Caco-2 (cell line): ENCODE data around the gene CALCOCO1. TPM values are rescaled to one million over a fixed set of nuclear protein-coding genes. Genes with fewer than 3 reads are reported as not detected.

Experiments
- BruUV-seq: library from RNA; stranded (reverse); fragments of 400-500 nt; replicated peaks from 2 replicates; lab custom pipeline; 2021; lab: Mats Ljungman, UMichigan
- CTCF ChIA-PET: fragments of 300-600 bp; sonication (Branson Sonifier 250); formaldehyde crosslinking; loops from one replicate; lab custom pipeline; 2022; ENCODE audit warnings: antibody characterized with exemption; lab: Charles Lee
- POLR2A ChIA-PET: fragments of 300-600 bp; sonication (Branson Sonifier 250); formaldehyde crosslinking; loops from one replicate; lab custom pipeline; 2022; ENCODE audit warnings: antibody characterized with exemption; lab: Charles Lee
- DNase-seq, 2 experiments: peaks; one replicate each; pipeline versions ENCODE4 v3.0.0 to v3.0.0-alpha.2; 2020 to 2022
- H3K27me3 ChIP-seq: replicated peaks from 2 replicates; pipeline ENCODE4 v1.6.0; 2011; ENCODE audit warnings: low read length; ENCODE audit not compliant: control insufficient read depth, insufficient read depth
- H3K36me3 ChIP-seq: 2 replicates; pipeline ENCODE4 v1.5.1; 2011; ENCODE audit warnings: low read length; ENCODE audit not compliant: control insufficient read depth, insufficient read depth
- H3K4me1 ChIP-seq: fragments of 250-450 bp; sonication (Bioruptor Pico); 2 replicates; pipeline ENCODE4 v1.5.1; 2020; ENCODE audit warnings: mild to moderate bottlenecking
- H3K4me3 ChIP-seq: 2 replicates; pipeline ENCODE4 v1.5.1; 2011; ENCODE audit warnings: low read depth, mild to moderate bottlenecking, control low read depth, low read length
- H3K9me3 ChIP-seq: fragments of 250-450 bp; sonication (Bioruptor Pico); 2 replicates; pipeline ENCODE4 v1.5.1; 2020; ENCODE audit warnings: mild to moderate bottlenecking, moderate library complexity
- H3K27ac Mint-ChIP-seq: one replicate; pipeline ENCODE4 v1.8.0; 2022; ENCODE audit warnings: mixed read lengths; ENCODE audit not compliant: unreplicated experiment
- H3K27me3 Mint-ChIP-seq: one replicate; pipeline ENCODE4 v1.8.0; 2022; ENCODE audit warnings: mixed read lengths; ENCODE audit not compliant: insufficient read depth, unreplicated experiment
- H3K36me3 Mint-ChIP-seq: one replicate; pipeline ENCODE4 v1.8.0; 2022; ENCODE audit warnings: mild to moderate bottlenecking, mixed read lengths; ENCODE audit not compliant: insufficient read depth, unreplicated experiment
- H3K4me1 Mint-ChIP-seq: one replicate; pipeline ENCODE4 v1.8.0; 2022; ENCODE audit warnings: low read depth, mixed read lengths; ENCODE audit not compliant: unreplicated experiment
- H3K4me3 Mint-ChIP-seq: one replicate; pipeline ENCODE4 v1.8.0; 2022; ENCODE audit warnings: mild to moderate bottlenecking, moderate library complexity, mixed read lengths; ENCODE audit not compliant: unreplicated experiment
- H3K9me3 Mint-ChIP-seq: one replicate; pipeline ENCODE4 v1.8.0; 2022; ENCODE audit warnings: mixed read lengths; ENCODE audit not compliant: unreplicated experiment
- intact Hi-C: fragments of 100-400 bp; cut with micrococcal nuclease; formaldehyde crosslinking; loops from one replicate; pipeline ENCODE4 v1.10.0; 2022; ENCODE audit not compliant: unreplicated experiment
- total RNA-seq: library from RNA; stranded (reverse); gene quantifications from 2 replicates; pipeline ENCODE4 v1.2.3, GENCODE V29; 2022
- TF ChIP-seq, protein P1 (sequence below), 2 experiments: fragments of 200-600 bp in 1 of 2; IDR thresholded peaks; 1 replicate in 1 of 2; 2 replicates in 1 of 2; pipeline versions ENCODE4 v1.5.1 to v1.8.0; 2011 to 2022; ENCODE audit warnings: antibody characterized with exemption in 1 of 2, control low read depth in 1 of 2, inconsistent platforms in 1 of 2, low read depth in 1 of 2, low read length in 1 of 2, mild to moderate bottlenecking in 1 of 2, moderate library complexity in 1 of 2; ENCODE audit not compliant: insufficient read depth in 1 of 2, severe bottlenecking in 1 of 2, unreplicated experiment in 1 of 2

CALCOCO1 gene
- total RNA-seq, 1 experiment from 2014 or later = 19.3 TPM

DNA sequence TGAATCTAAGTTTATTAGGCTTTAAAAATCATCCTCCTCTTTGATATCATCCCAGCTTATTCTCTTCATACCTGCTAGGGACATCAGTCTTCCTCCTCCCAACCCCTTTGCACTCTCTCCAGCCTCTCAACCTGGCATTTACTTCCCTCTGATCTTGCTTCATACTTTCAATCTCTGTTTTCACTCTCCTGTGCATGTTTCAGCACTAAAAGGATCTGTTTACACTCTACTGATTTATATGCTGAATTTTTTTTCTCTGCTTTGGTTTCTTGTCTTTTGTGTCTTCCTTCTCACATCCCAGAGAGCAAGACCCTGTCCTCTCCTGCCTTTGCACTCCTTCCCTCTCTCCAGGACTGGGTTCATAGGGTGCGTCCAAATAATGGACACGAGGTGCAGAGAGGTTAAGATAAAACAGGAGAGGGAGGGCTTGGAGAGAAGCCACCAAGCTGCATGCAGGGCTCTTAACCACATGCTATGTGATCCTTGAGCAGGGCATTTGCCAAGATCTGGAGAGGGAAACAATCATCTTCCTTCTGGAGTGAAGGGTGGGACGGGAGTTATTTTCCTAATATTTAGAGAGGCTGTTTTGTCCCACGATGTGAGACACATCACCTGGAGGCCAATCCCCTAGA is 27.5 kb upstream of the CALCOCO1 start:
- Histone ChIP-seq H3K36me3 (no peaks in the 10 kb centered on the region), H3K4me3 (no peak overlapping the region), H3K27me3 (no peaks in the 10 kb centered on the region; the same call in 1 of the 2 replicates), H3K9me3 (no peaks in the 10 kb centered on the region), H3K4me1 (no peaks in the 10 kb centered on the region)
- Mint-ChIP-seq H3K9me3 (no peaks in the 10 kb centered on the region), H3K4me1 (no peaks in the 10 kb centered on the region), H3K27ac (no peak overlapping the region), H3K36me3 (no peaks in the 10 kb centered on the region), H3K27me3 (peaks cover 22% of the 10 kb centered on the region), H3K4me3 (no peak overlapping the region)
- BruUV-seq = no TSS peak
- intact Hi-C loops = loop anchor here (10.0 kb wide), 1 partner anchor 460 kb away; no protein-coding TSS in a partner anchor
- ChIA-PET POLR2A (no interaction called here), CTCF (no interaction called here)
- no peak for DNase-seq
- TF ChIP-seq, protein P1, sequence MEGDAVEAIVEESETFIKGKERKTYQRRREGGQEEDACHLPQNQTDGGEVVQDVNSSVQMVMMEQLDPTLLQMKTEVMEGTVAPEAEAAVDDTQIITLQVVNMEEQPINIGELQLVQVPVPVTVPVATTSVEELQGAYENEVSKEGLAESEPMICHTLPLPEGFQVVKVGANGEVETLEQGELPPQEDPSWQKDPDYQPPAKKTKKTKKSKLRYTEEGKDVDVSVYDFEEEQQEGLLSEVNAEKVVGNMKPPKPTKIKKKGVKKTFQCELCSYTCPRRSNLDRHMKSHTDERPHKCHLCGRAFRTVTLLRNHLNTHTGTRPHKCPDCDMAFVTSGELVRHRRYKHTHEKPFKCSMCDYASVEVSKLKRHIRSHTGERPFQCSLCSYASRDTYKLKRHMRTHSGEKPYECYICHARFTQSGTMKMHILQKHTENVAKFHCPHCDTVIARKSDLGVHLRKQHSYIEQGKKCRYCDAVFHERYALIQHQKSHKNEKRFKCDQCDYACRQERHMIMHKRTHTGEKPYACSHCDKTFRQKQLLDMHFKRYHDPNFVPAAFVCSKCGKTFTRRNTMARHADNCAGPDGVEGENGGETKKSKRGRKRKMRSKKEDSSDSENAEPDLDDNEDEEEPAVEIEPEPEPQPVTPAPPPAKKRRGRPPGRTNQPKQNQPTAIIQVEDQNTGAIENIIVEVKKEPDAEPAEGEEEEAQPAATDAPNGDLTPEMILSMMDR (IDR thresholded peaks at IDR 0.05; ENCODE audit: insufficient read depth in 1 of 2, low read depth in 1 of 2, low read length in 1 of 2, severe bottlenecking in 1 of 2, unreplicated experiment in 1 of 2) = no peak

DNA sequence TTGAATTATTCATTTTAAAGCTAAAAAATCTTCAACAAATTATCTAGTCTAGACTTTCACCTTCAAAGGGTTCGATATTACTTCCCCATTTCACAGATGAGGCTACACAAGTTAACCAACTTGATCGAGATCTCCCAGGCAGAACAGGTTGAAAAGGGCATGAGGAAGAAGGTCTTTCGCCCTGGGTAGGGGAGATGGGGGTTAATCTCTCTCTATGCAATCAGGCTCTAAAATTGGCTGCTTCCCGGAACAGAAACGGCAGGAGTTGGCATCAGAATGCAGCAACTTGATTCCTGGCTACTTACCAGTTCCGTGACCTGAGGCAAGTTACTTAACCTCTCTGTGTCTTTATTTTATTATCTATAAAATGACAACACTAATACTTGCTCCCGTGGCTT is 26.9 kb upstream of the CALCOCO1 start:
- ChIA-PET POLR2A (no interaction called here), CTCF (no interaction called here)
- H3K9me3 Mint-ChIP-seq = no peaks in the 10 kb centered on the region
- H3K4me1 ChIP-seq = no peaks in the 10 kb centered on the region
- H3K27me3 ChIP-seq = no peaks in the 10 kb centered on the region; the same call in 1 of the 2 replicates
- intact Hi-C loops = loop anchor here (10.0 kb wide), 1 partner anchor 461 kb away; no protein-coding TSS in a partner anchor
- peaks cover 18% of the 10 kb centered on the region for H3K27me3 Mint-ChIP-seq
- H3K27ac Mint-ChIP-seq = no peak overlapping the region
- H3K36me3 ChIP-seq = no peaks in the 10 kb centered on the region
- H3K36me3 Mint-ChIP-seq = no peaks in the 10 kb centered on the region
- no peaks in the 10 kb centered on the region for H3K9me3 ChIP-seq
- H3K4me1 Mint-ChIP-seq = no peaks in the 10 kb centered on the region
- TF ChIP-seq, protein P1 (IDR thresholded peaks at IDR 0.05; ENCODE audit: insufficient read depth in 1 of 2, low read depth in 1 of 2, low read length in 1 of 2, severe bottlenecking in 1 of 2, unreplicated experiment in 1 of 2) = no peak
- DNase-seq = no peak
- no TSS peak for BruUV-seq
- H3K4me3 ChIP-seq = no peak overlapping the region
- no peak overlapping the region for H3K4me3 Mint-ChIP-seq

DNA sequence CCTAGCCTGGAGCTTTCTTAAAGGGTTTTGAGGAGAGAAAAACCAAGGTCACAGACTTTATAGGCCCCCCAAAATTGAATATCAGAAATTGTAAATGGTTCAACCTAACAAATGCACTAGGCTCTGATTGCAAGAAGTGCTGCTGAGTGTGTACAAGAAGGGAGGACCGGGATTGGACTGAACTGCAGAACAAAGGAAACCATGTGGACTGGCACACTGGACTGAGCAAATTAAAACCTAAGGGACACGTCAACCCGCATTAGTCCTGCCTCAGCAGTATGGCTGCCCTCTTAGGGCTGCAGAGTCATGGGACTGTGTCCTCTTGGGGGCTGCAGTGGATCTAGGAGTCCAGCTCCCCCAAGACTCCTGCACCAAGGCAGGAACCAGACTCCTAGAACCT is 25.4 kb upstream of the CALCOCO1 start:
- intact Hi-C loops = loop anchor here (10.0 kb wide), 1 partner anchor 462 kb away; no protein-coding TSS in a partner anchor
- Mint-ChIP-seq H3K27me3 (peaks cover 10% of the 10 kb centered on the region), H3K36me3 (no peaks in the 10 kb centered on the region), H3K9me3 (no peaks in the 10 kb centered on the region), H3K4me1 (no peaks in the 10 kb centered on the region), H3K27ac (no peak overlapping the region), H3K4me3 (no peak overlapping the region)
- Histone ChIP-seq H3K9me3 (no peaks in the 10 kb centered on the region), H3K36me3 (no peaks in the 10 kb centered on the region), H3K27me3 (no peaks in the 10 kb centered on the region; the same call in 1 of the 2 replicates), H3K4me1 (no peaks in the 10 kb centered on the region), H3K4me3 (no peak overlapping the region)
- ChIA-PET POLR2A (no interaction called here), CTCF (interaction anchor here (0.6 kb wide), 1 partner anchor 147 kb away, joined by 3 read pairs; no protein-coding TSS in a partner anchor)
- TF ChIP-seq, protein P1 (IDR thresholded peaks at IDR 0.05; ENCODE audit: insufficient read depth in 1 of 2, low read depth in 1 of 2, low read length in 1 of 2, severe bottlenecking in 1 of 2, unreplicated experiment in 1 of 2) = no peak
- no peak for DNase-seq
- BruUV-seq = no TSS peak
